Keratinocyte (primary cell): ENCODE results near the gene TMEM201. TPM values are rescaled to one million over a fixed set of nuclear protein-coding genes. Genes with fewer than 3 reads are reported as not detected.

ENCODE experiments used
- DNase-seq: peaks from one replicate; pipeline ENCODE4 v3.0.0-alpha.2; 2011; ENCODE audit warnings: low read depth, missing footprints, low spot score
- FAIRE-seq: peaks from 2 replicates; lab custom pipeline; 2011; peaks lifted over from hg19 to GRCh38; lab: Jason Lieb, UNC
- H2AFZ ChIP-seq: 2 replicates; pipeline ENCODE4 v1.6.0; 2012; ENCODE audit warnings: low read length, control low read depth, inconsistent platforms; ENCODE audit not compliant: control insufficient read depth
- H3K27ac ChIP-seq: 2 replicates; pipeline ENCODE4 v1.5.1; 2011; ENCODE audit warnings: low read length; ENCODE audit not compliant: control insufficient read depth, insufficient read depth
- H3K27me3 ChIP-seq: 3 replicates; pipeline ENCODE4 v1.6.0; 2011; ENCODE audit warnings: low read length; ENCODE audit not compliant: control insufficient read depth, insufficient read depth; ENCODE audit errors: extremely low read depth
- H3K36me3 ChIP-seq, 2 experiments: 2 replicates in 1 of 2; 3 replicates in 1 of 2; pipeline ENCODE4 v1.5.1; 2011; ENCODE audit warnings: low read length in 2 of 2, mild to moderate bottlenecking in 1 of 2; ENCODE audit not compliant: control insufficient read depth in 2 of 2, insufficient read depth in 2 of 2; ENCODE audit errors: extremely low read depth in 1 of 2
- H3K4me1 ChIP-seq: 3 replicates; pipeline ENCODE4 v1.5.1; 2011; ENCODE audit warnings: low read length; ENCODE audit not compliant: control insufficient read depth, insufficient read depth; ENCODE audit errors: extremely low read depth
- H3K4me2 ChIP-seq: 3 replicates; pipeline ENCODE4 v1.6.0; 2011; ENCODE audit warnings: low read depth, low read length; ENCODE audit not compliant: control insufficient read depth, insufficient read depth; ENCODE audit errors: extremely low read depth
- H3K4me3 ChIP-seq, 3 experiments: fragments of 200-600 bp in 1 of 3; sonication (generic) in 1 of 3; 2 replicates in 2 of 3; 3 replicates in 1 of 3; pipeline ENCODE4 v1.5.1; 2011 to 2016; ENCODE audit warnings: low read length in 3 of 3, mild to moderate bottlenecking in 3 of 3, control low read depth in 2 of 3, inconsistent platforms in 1 of 3, low read depth in 1 of 3, mixed read lengths in 1 of 3, mixed run types in 1 of 3, moderate library complexity in 1 of 3; ENCODE audit not compliant: control insufficient read depth in 2 of 3, insufficient read depth in 2 of 3; ENCODE audit errors: extremely low read depth in 1 of 3
- H3K79me2 ChIP-seq: 2 replicates; pipeline ENCODE4 v1.6.0; 2012; ENCODE audit warnings: low read length; ENCODE audit not compliant: control insufficient read depth, insufficient read depth
- H3K9ac ChIP-seq: 3 replicates; pipeline ENCODE4 v1.6.0; 2011; ENCODE audit warnings: low read length; ENCODE audit not compliant: control insufficient read depth, insufficient read depth; ENCODE audit errors: extremely low read depth
- H3K9me1 ChIP-seq: 3 replicates; pipeline ENCODE4 v1.6.0; 2011; ENCODE audit warnings: low read length; ENCODE audit not compliant: control insufficient read depth, insufficient read depth; ENCODE audit errors: extremely low read depth
- H3K9me3 ChIP-seq: 2 replicates; pipeline ENCODE4 v1.5.1; 2012; ENCODE audit warnings: low read depth, low read length; ENCODE audit not compliant: control insufficient read depth
- H4K20me1 ChIP-seq: 3 replicates; pipeline ENCODE4 v1.6.0; 2011; ENCODE audit warnings: low read length; ENCODE audit not compliant: control insufficient read depth, insufficient read depth; ENCODE audit errors: extremely low read depth
- EZH2 ChIP-seq: IDR thresholded peaks from one replicate; pipeline ENCODE4 v1.6.1; 2012; ENCODE audit warnings: inconsistent platforms, mild to moderate bottlenecking, low read length, moderate library complexity
- dilution Hi-C: fragments of 300-500 bp; cut with MboI; formaldehyde crosslinking; loops from one replicate; pipeline ENCODE4 v1.7.0; 2020; ENCODE audit warnings: low sequenced_read_pairs; ENCODE audit not compliant: extremely low pct_ligation_motif_present
- polyA plus RNA-seq, 5 experiments: library from polyadenylated mRNA; depleted of rRNA in 3 of 5; stranded (reverse) in 3 of 5; stranded (forward) in 1 of 5; unstranded in 1 of 5; fragments of >200 nt; gene quantifications; 1 replicate in 1 of 5; 2 replicates in 3 of 5; 3 replicates in 1 of 5; pipeline versions ENCODE4 v1.2.1 to v1.2.3, GENCODE V29; 2011 to 2012; ENCODE audit warnings: missing spikeins in 2 of 5, low read depth in 1 of 5, low replicate concordance in 1 of 5
- TF ChIP-seq, protein P1 (sequence below), 3 experiments: IDR thresholded peaks in 1 of 3; conservative IDR thresholded peaks in 1 of 3; optimal IDR thresholded peaks in 1 of 3; 2 replicates in 2 of 3; 3 replicates in 1 of 3; pipeline versions ENCODE3 to v1.5.1; 2011; ENCODE audit warnings: low read length in 3 of 3, mild to moderate bottlenecking in 3 of 3, moderate library complexity in 2 of 3, control low read depth in 1 of 3, inconsistent platforms in 1 of 3; ENCODE audit not compliant: insufficient read depth in 2 of 3; ENCODE audit errors: extremely low read depth in 1 of 3

TMEM201 gene
- polyA plus RNA-seq, 1 donor (not counting 4 experiments of a cell fraction or from before 2014, with no cell fraction given) = 1.5 TPM

DNA sequence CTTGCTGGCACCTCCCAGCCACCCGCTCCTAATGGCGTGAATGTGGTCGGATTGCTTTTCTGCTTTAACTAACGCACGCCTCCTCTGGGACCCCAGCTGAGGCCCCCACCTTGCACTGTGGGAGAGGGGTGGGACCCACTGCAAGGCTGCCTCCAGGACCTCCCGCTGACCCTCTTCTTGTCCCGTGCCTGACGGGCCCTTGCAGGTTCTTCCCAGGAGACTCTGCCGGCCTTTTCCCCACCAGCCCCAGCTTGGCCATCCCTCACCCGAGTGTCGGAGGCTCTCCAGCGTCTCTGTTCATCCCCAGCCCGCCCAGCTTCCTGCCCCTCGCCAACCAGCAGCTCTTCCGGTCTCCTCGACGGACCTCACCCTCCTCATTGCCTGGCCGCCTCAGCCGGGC is 18.6 kb downstream of the TMEM201 start:
- no peak for FAIRE-seq

DNA sequence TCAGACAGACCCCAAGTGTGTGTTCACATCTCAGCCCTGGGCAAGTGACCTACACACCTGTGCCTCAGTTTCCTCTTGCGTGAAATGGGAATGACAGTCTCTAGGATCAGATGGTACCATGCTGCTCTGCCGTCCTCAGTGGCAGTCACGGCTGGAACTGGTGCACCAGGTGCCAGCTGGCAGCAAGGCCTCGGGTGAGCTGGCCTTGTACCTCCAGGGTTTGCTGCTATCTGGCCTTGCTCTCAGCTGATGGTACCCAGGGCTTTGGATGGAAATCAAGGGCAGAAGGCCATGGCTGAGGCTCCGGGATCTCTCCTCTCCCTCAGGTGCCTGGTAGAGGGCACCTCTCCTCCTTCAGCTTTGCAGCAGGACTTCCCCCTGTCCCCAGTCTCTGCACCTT is 21.3 kb downstream of the TMEM201 start:
- H4K20me1 ChIP-seq = no peaks in the 10 kb centered on the region
- no peak overlapping the region for H3K9ac ChIP-seq
- no peak for DNase-seq
- peaks cover 8 to 14% of the 10 kb centered on the region in 2 experiments for H3K36me3 ChIP-seq
- H3K79me2 ChIP-seq = no peaks in the 10 kb centered on the region
- H3K9me1 ChIP-seq = no peaks in the 10 kb centered on the region
- no peak overlapping the region for H3K4me3 ChIP-seq
- no peak overlapping the region for H3K27ac ChIP-seq
- no peak for FAIRE-seq
- dilution Hi-C loops = no loop called here
- no peaks in the 10 kb centered on the region for H3K27me3 ChIP-seq
- H2AFZ ChIP-seq = no peak overlapping the region
- no peak for TF ChIP-seq EZH2
- TF ChIP-seq, protein P1, sequence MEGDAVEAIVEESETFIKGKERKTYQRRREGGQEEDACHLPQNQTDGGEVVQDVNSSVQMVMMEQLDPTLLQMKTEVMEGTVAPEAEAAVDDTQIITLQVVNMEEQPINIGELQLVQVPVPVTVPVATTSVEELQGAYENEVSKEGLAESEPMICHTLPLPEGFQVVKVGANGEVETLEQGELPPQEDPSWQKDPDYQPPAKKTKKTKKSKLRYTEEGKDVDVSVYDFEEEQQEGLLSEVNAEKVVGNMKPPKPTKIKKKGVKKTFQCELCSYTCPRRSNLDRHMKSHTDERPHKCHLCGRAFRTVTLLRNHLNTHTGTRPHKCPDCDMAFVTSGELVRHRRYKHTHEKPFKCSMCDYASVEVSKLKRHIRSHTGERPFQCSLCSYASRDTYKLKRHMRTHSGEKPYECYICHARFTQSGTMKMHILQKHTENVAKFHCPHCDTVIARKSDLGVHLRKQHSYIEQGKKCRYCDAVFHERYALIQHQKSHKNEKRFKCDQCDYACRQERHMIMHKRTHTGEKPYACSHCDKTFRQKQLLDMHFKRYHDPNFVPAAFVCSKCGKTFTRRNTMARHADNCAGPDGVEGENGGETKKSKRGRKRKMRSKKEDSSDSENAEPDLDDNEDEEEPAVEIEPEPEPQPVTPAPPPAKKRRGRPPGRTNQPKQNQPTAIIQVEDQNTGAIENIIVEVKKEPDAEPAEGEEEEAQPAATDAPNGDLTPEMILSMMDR (optimal IDR thresholded peaks at IDR 0.05 in 1 of 3, IDR thresholded peaks at IDR 0.05 in 1 of 3, conservative IDR thresholded peaks at IDR 0.05 in 1 of 3; ENCODE audit: extremely low read depth in 1 of 3, insufficient read depth in 2 of 3, low read length in 3 of 3) = no peak
- no peaks in the 10 kb centered on the region for H3K4me1 ChIP-seq
- H3K4me2 ChIP-seq = no peak overlapping the region
- H3K9me3 ChIP-seq = no peaks in the 10 kb centered on the region

More for the DNA sequence above, 18.6 kb downstream of the TMEM201 start:
- dilution Hi-C loops = no loop called here
- peaks cover 10 to 14% of the 10 kb centered on the region in 2 experiments for H3K36me3 ChIP-seq
- DNase-seq = no peak
- H3K9me3 ChIP-seq = no peaks in the 10 kb centered on the region
- no peak overlapping the region for H3K4me3 ChIP-seq
- H3K9ac ChIP-seq = no peak overlapping the region
- H3K9me1 ChIP-seq = no peaks in the 10 kb centered on the region
- H4K20me1 ChIP-seq = no peaks in the 10 kb centered on the region
- no peak overlapping the region for H3K4me2 ChIP-seq
- H2AFZ ChIP-seq = no peak overlapping the region
- H3K4me1 ChIP-seq = no peaks in the 10 kb centered on the region
- no peaks in the 10 kb centered on the region for H3K79me2 ChIP-seq
- H3K27me3 ChIP-seq = no peaks in the 10 kb centered on the region
- TF ChIP-seq EZH2 = no peak
- TF ChIP-seq, protein P1 (optimal IDR thresholded peaks at IDR 0.05 in 1 of 3, IDR thresholded peaks at IDR 0.05 in 1 of 3, conservative IDR thresholded peaks at IDR 0.05 in 1 of 3; ENCODE audit: extremely low read depth in 1 of 3, insufficient read depth in 2 of 3, low read length in 3 of 3) = no peak
- no peak overlapping the region for H3K27ac ChIP-seq
